Measurements from ENCODE around the gene DYNC2I2. TPM values are rescaled to one million over a fixed set of nuclear protein-coding genes. Genes with fewer than 3 reads are reported as not detected.
A peak's percentile ranks its signal among the peaks of the same experiment; 100 is the strongest.

DYNC2I2 gene
- total RNA-seq, 4 donors from 2014 or later: 39.7 to 65.9 (median 54.4) TPM

DNA sequence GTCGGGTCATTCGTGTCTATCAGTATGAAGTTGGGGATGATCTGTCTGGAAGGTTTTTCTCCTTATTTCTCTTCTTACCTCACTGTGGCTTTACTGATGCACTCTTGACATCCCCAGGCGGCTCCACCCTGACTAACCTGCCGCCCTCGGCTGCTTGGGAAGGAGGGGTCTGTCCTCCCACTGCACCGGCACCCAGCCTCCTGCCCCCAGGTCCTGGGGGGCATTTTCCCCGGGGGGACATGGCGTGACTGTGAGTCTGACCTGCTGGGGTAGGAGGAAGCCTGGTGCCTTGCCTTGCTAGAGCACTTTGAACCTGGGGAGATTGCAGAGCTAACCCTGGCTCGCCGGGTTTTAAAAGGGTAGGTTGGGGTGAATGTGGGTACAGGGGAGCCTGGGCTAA, 27.5 kb downstream of the DYNC2I2 start:
- WGBS, 2 donors: 81 to 90% methylated on average over 2 to 6 of the region's 10 CpGs
- peak overlapping the region in 2 of 4 donors; percentile 44 to 50 for H3K27ac ChIP-seq
- no peak for TF ChIP-seq POLR2A (IDR thresholded peaks at IDR 0.05)

DNA sequence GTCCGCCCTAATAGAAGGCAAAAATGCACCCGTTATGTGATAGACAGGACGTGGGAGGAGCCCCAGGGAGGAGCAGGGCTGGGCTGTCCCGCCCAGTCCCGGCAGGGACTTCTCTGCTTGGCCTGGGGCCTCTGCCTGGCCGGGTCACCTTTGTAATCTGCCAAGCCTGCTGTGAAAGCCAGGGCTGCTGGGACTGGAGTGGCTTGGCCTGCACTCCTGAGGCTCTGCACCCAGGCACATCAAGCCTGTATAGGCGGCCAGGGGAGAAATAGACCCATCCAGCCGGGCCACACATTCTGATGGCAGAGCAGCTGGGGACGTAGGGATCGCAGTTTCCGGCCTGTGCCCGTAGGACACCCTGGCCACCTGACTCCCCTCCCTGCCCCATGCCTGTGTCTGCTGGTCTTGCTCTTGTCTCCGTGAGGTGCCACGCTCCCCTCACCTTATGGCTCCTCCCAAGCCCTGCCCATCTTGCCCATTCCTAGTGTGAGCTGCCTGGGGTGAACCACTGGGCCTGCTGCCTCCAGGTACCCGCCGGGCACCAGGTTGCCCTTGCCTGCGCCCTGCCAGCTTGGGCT, 28.1 kb downstream of the DYNC2I2 start:
- WGBS, 2 donors: 52 to 83% methylated on average over 9 of the region's 17 CpGs
- intact Hi-C loops (cut with DNase I): no loop called here
- Histone ChIP-seq H3K27ac (peak overlapping the region; percentile 3 to 53 (median 47)), H3K4me3 (no peak overlapping the region), H3K4me1 (peaks cover 4 to 24% (median 12%) of the 10 kb centered on the region in 3 donors), H3K27me3 (no peaks in the 10 kb centered on the region), H3K36me3 (peaks cover 60 to 100% (median 73%) of the 10 kb centered on the region in 3 donors), H3K9me3 (no peaks in the 10 kb centered on the region)
- TF ChIP-seq, protein P1, sequence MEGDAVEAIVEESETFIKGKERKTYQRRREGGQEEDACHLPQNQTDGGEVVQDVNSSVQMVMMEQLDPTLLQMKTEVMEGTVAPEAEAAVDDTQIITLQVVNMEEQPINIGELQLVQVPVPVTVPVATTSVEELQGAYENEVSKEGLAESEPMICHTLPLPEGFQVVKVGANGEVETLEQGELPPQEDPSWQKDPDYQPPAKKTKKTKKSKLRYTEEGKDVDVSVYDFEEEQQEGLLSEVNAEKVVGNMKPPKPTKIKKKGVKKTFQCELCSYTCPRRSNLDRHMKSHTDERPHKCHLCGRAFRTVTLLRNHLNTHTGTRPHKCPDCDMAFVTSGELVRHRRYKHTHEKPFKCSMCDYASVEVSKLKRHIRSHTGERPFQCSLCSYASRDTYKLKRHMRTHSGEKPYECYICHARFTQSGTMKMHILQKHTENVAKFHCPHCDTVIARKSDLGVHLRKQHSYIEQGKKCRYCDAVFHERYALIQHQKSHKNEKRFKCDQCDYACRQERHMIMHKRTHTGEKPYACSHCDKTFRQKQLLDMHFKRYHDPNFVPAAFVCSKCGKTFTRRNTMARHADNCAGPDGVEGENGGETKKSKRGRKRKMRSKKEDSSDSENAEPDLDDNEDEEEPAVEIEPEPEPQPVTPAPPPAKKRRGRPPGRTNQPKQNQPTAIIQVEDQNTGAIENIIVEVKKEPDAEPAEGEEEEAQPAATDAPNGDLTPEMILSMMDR (IDR thresholded peaks at IDR 0.05): no peak
- no peak for TF ChIP-seq POLR2A (IDR thresholded peaks at IDR 0.05)
- DNase-seq: no peak

More for the DNA sequence above, 27.5 kb downstream of the DYNC2I2 start:
- Histone ChIP-seq H3K27me3 (no peaks in the 10 kb centered on the region), H3K4me1 (peaks cover 6 to 29% (median 12%) of the 10 kb centered on the region in 3 donors), H3K36me3 (peaks cover 63 to 100% (median 76%) of the 10 kb centered on the region in 3 donors), H3K9me3 (no peaks in the 10 kb centered on the region), H3K4me3 (no peak overlapping the region)
- intact Hi-C loops (cut with DNase I): no loop called here
- DNase-seq: no peak

DNA sequence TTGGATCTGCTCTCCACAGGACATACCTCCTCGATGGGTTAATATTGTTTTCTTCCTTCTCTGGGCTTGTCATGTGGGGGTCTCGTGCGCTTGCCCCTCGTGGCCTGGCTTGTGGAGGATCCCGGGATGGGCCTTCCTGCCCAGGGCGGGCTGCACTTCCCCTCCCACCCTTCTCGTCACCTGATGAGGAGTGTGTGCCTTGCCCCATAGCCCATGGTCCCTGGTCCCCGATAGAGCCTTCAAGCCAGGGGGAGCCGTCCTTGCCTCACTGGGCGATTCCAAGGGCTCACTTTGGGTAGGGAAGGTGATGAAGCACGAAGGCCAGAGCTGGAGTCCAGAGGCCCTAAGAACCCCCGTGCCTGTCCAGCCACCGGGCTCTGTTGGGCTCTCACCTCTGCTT, 28.7 kb downstream of the DYNC2I2 start:
- no peaks in the 10 kb centered on the region for H3K9me3 ChIP-seq
- intact Hi-C loops (cut with DNase I): no loop called here
- H3K27me3 ChIP-seq: no peaks in the 10 kb centered on the region
- H3K4me3 ChIP-seq: no peak overlapping the region
- WGBS, 2 donors: 89% methylated on average over 5 to 7 of the region's 13 CpGs
- H3K36me3 ChIP-seq: peaks cover 53 to 100% (median 71%) of the 10 kb centered on the region in 3 donors
- peaks cover 4 to 23% (median 12%) of the 10 kb centered on the region in 3 donors for H3K4me1 ChIP-seq
- no peak for TF ChIP-seq POLR2A (IDR thresholded peaks at IDR 0.05)
- TF ChIP-seq, protein P1 (IDR thresholded peaks at IDR 0.05): no peak
- no peak for DNase-seq
- peak overlapping the region; percentile 3 to 53 (median 40) for H3K27ac ChIP-seq

DNA sequence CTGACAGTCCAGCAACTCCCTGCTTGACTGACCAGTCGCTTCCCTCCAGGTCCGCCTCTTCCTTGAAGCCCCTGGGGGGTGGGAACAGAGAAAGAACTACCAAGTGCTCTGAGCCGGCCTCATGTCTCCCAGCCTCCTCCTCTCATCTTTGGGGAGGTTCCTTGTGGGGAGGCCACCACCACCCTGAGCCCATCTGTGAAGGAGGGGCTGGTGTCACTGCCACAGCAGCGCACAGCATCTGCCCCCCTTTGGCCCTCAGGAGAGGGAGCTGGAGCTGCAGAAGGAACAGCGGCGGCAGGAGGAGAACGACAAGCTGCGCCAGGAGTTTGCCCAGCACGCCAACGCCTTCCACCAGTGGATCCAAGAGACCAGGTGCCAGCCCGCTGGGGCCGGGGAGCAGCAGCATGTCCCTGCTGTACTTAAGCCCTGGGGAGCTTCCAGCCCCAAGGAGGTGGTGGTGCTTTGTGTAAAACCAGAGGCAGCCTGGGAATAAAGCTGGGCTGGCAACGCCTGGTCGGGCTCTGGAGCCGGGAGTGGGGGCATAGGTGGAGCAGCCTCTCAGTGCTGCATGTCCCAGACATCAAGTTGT, 29.4 kb downstream of the DYNC2I2 start:
- peaks cover 46 to 100% (median 67%) of the 10 kb centered on the region in 3 donors for H3K36me3 ChIP-seq
- intact Hi-C loops (cut with DNase I): no loop called here
- H3K27ac ChIP-seq: peak overlapping the region in 1 of 4 donors; percentile 53
- 84 to 86% methylated on average over 7 to 10 of the region's 15 CpGs for WGBS, 2 donors
- no peak for TF ChIP-seq POLR2A (IDR thresholded peaks at IDR 0.05)
- TF ChIP-seq, protein P1 (IDR thresholded peaks at IDR 0.05): no peak
- H3K4me1 ChIP-seq: peaks cover 4 to 22% (median 12%) of the 10 kb centered on the region in 3 donors
- no peak for DNase-seq
- H3K27me3 ChIP-seq: no peaks in the 10 kb centered on the region
- H3K4me3 ChIP-seq: no peak overlapping the region
- H3K9me3 ChIP-seq: no peaks in the 10 kb centered on the region

DNA sequence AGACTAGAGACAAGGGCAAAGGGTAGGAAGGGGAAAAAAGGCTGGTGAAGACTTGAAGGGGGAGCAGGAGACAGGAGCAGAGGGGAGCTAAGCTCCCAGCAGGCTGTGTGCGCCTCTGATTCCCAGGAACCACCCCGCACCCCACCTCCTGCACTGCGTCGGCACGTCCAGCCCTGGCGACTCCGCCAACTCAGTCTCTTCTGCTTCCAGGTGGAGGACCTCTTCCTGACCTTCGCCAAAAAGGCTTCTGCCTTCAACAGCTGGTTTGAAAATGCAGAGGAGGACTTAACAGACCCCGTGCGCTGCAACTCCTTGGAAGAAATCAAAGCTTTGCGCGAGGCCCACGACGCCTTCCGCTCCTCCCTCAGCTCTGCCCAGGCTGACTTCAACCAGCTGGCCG, 30.5 kb downstream of the DYNC2I2 start:
- TF ChIP-seq POLR2A (IDR thresholded peaks at IDR 0.05): no peak
- TF ChIP-seq, protein P1 (IDR thresholded peaks at IDR 0.05): no peak
- H3K36me3 ChIP-seq: peaks cover 37 to 100% (median 66%) of the 10 kb centered on the region in 3 donors
- no peak for DNase-seq
- H3K9me3 ChIP-seq: no peaks in the 10 kb centered on the region
- H3K27ac ChIP-seq: no peak overlapping the region
- no peaks in the 10 kb centered on the region for H3K27me3 ChIP-seq
- H3K4me3 ChIP-seq: no peak overlapping the region
- peaks cover 4 to 18% (median 12%) of the 10 kb centered on the region in 3 donors for H3K4me1 ChIP-seq
- intact Hi-C loops (cut with DNase I): no loop called here
- 78 to 89% methylated on average over 9 to 10 of the region's 16 CpGs for WGBS, 2 donors

All from esophagus squamous epithelium (tissue), 5 donors.